ENCODE data around the gene SLC5A12.

Gene SLC5A12

DNA sequence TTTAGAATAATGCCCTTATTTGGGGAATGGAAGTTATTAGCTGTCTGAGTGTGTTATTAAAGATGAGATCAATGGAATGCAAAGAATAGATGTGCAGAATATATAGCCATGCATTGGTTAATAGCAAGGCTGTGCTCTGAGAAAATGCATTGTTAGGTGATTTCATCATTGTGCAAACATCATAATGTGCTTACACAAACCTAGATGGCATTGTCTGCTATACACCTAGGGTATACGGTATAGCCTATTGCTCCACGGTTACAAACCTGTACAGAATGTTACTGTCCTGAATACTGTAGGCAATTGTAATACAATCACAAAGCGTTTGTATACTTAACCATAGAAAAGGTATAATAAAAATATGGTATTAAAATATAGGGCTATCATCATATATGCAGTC, 25.5 kb downstream of the SLC5A12 start:
- no peak for DNase-seq
- Histone ChIP-seq H3K36me3 (replicated peaks) (no peaks in the 10 kb centered on the region), H3K27ac (no peak overlapping the region), H3K4me3 (ENCODE audit: low read depth, low read length) (no peak overlapping the region), H3K27me3 (replicated peaks) (no peaks in the 10 kb centered on the region)
- TF ChIP-seq, protein P1, sequence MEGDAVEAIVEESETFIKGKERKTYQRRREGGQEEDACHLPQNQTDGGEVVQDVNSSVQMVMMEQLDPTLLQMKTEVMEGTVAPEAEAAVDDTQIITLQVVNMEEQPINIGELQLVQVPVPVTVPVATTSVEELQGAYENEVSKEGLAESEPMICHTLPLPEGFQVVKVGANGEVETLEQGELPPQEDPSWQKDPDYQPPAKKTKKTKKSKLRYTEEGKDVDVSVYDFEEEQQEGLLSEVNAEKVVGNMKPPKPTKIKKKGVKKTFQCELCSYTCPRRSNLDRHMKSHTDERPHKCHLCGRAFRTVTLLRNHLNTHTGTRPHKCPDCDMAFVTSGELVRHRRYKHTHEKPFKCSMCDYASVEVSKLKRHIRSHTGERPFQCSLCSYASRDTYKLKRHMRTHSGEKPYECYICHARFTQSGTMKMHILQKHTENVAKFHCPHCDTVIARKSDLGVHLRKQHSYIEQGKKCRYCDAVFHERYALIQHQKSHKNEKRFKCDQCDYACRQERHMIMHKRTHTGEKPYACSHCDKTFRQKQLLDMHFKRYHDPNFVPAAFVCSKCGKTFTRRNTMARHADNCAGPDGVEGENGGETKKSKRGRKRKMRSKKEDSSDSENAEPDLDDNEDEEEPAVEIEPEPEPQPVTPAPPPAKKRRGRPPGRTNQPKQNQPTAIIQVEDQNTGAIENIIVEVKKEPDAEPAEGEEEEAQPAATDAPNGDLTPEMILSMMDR (IDR thresholded peaks at IDR 0.05; ENCODE audit: low read depth, low read length, missing control alignments) = no peak
- in situ Hi-C loops (cut with HindIII; ENCODE audit: low pct_ligation_motif_present, low sequenced_read_pairs) = no loop called here

DNA sequence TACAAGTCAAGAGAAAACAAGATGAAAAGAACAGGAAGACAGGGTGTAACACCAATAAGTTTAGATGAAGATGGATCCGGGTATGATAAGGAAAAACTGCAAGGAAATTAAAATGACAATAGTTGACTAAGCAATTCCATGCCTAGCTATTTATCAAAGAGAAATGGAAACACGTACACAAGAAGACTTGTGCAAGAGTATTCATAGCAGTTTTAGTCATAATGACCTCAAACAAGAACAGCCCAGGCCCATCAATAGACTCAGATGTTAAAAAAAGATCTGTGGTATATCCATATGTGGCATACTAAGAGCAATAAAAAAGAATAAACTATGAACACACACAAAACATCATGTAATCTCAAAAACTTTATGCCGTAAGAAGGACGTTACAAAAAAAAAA, 33.2 kb downstream of the SLC5A12 start:
- H3K36me3 ChIP-seq (replicated peaks) = no peaks in the 10 kb centered on the region
- no peak for DNase-seq
- in situ Hi-C loops (cut with HindIII; ENCODE audit: low pct_ligation_motif_present, low sequenced_read_pairs) = no loop called here
- no peaks in the 10 kb centered on the region for H3K27me3 ChIP-seq (replicated peaks)
- TF ChIP-seq, protein P1 (IDR thresholded peaks at IDR 0.05; ENCODE audit: low read depth, low read length, missing control alignments) = no peak
- no peak overlapping the region for H3K27ac ChIP-seq
- no peak overlapping the region for H3K4me3 ChIP-seq (ENCODE audit: low read depth, low read length)

DNA sequence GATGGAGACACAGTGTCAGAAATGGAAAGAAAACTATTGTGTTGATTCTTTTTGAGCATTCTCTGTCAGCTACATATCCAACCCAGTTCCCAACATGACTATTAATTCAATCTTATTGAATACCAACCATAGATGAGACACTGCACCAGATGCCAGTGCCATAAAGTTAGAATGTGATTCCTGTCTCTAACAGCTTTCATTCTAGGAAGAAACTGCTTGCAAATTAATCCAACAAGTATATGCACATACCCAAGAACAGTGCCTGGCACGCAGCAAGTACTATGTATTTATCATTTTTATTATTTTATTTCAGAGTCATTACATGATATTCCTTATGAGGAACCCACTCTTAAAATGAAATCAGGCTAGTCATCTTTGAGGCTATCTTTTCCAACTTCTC, 34.5 kb downstream of the SLC5A12 start:
- H3K36me3 ChIP-seq (replicated peaks) = no peaks in the 10 kb centered on the region
- no peaks in the 10 kb centered on the region for H3K27me3 ChIP-seq (replicated peaks)
- H3K4me3 ChIP-seq (ENCODE audit: low read depth, low read length) = no peak overlapping the region
- no peak overlapping the region for H3K27ac ChIP-seq
- TF ChIP-seq, protein P1 (IDR thresholded peaks at IDR 0.05; ENCODE audit: low read depth, low read length, missing control alignments) = no peak
- no peak for DNase-seq
- in situ Hi-C loops (cut with HindIII; ENCODE audit: low pct_ligation_motif_present, low sequenced_read_pairs) = no loop called here

- in situ Hi-C loops (cut with HindIII; ENCODE audit: low pct_ligation_motif_present, low sequenced_read_pairs) = no loop called here
- Histone ChIP-seq H3K27ac (no peak overlapping the region), H3K36me3 (replicated peaks) (no peaks in the 10 kb centered on the region), H3K4me3 (ENCODE audit: low read depth, low read length) (no peak overlapping the region), H3K27me3 (replicated peaks) (no peaks in the 10 kb centered on the region)
- TF ChIP-seq, protein P1 (IDR thresholded peaks at IDR 0.05; ENCODE audit: low read depth, low read length, missing control alignments) = no peak
- no peak for DNase-seq
These were observed 44.3 kb downstream of the SLC5A12 start for GRCh38 chr11:26677566-26677965.

- in situ Hi-C loops (cut with HindIII; ENCODE audit: low pct_ligation_motif_present, low sequenced_read_pairs) = no loop called here
- no peak overlapping the region for H3K4me3 ChIP-seq (ENCODE audit: low read depth, low read length)
- no peak overlapping the region for H3K27ac ChIP-seq
- H3K36me3 ChIP-seq (replicated peaks) = no peaks in the 10 kb centered on the region
- DNase-seq = no peak
- TF ChIP-seq, protein P1 (IDR thresholded peaks at IDR 0.05; ENCODE audit: low read depth, low read length, missing control alignments) = no peak
- no peaks in the 10 kb centered on the region for H3K27me3 ChIP-seq (replicated peaks)
These were observed 45.2 kb downstream of the SLC5A12 start for GRCh38 chr11:26676641-26677040.

DNA sequence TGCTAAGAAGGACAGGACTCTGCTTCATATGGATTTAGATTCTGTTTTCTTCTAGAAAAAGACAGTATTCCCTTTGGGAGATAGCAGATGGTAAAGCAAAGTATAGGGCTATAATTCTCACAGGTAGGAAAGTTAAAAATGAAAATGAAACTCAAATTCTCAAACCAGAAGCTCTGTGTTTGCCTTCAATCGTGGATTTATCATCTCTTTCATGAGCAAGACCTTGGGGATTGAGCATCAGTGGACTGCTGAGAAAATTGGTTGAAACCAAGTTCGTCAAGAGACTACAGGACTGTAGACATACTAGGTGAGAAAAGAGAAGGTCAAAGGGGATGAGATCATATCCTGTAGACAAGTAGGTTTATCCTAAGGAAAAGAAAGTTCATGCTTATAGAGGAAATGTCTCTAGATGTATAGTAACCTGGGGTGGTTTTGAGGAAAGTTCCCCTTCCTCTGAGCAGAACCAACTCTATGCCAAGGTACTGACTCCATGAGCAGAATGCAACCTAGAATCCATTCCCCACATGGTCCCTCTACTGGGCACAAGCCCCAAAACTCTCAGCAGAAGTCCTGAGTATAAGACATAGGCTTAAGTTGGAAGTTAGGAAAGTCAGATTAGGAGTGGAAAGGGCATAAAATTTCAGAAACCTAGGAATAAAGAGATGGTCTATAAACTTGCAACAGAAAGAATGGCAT, 46.5 kb downstream of the SLC5A12 start:
- Histone ChIP-seq H3K4me3 (ENCODE audit: low read depth, low read length) (no peak overlapping the region), H3K27me3 (replicated peaks) (no peaks in the 10 kb centered on the region), H3K36me3 (replicated peaks) (no peaks in the 10 kb centered on the region), H3K27ac (no peak overlapping the region)
- in situ Hi-C loops (cut with HindIII; ENCODE audit: low pct_ligation_motif_present, low sequenced_read_pairs) = no loop called here
- DNase-seq = no peak
- TF ChIP-seq, protein P1 (IDR thresholded peaks at IDR 0.05; ENCODE audit: low read depth, low read length, missing control alignments) = no peak
